ENCODE results near the gene NOVA2.
A peak's percentile ranks its signal among the peaks of the same experiment; 100 is the strongest.

Gene NOVA2, protein sequence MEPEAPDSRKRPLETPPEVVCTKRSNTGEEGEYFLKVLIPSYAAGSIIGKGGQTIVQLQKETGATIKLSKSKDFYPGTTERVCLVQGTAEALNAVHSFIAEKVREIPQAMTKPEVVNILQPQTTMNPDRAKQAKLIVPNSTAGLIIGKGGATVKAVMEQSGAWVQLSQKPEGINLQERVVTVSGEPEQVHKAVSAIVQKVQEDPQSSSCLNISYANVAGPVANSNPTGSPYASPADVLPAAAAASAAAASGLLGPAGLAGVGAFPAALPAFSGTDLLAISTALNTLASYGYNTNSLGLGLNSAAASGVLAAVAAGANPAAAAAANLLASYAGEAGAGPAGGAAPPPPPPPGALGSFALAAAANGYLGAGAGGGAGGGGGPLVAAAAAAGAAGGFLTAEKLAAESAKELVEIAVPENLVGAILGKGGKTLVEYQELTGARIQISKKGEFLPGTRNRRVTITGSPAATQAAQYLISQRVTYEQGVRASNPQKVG

DNA sequence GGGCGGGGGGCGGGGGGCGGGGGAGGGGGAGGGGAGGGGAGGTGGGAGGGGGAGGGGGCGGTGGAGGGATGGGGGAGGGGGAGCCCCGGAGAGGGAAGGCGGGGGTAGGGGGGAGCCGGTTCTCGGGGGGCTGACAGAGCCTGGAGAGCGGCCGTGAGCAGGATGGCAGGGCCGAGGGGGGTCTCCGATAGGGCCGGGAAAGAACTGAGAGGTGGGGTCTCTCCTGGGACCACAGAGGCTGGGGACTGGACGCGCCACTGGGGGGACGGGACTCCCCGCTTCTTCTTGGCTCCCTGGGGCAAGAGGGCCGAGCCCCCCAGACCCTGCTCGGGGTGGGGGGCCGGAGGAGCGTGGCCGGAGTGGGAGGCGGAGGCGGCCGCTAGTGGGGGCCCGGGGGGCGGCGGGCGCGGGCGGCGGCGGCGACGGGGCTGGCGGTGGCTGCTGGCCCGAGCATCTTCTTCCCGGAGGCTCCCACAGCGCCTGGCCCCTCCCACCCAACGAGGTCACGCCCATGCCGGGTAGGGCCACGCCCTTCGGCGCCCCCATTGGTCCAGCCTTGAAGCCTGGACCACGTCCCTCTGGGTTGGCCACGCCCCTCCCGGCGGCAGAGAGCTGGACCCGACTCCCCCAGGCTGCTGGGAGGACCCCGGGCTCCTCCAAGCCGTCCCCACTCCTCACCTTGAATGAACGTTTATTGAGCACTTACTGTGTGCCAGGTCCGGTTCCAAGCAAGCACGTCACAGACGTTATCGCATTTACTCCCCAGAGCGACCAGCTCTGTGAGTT, at the start of gene NOVA2:
Gene NOVA2 (minus strand): TSS at position 313 of the 786 bp plus-strand sequence. CDS start 514 bp downstream, outside the sequence.
- no peak for DNase-seq (ENCODE audit: low read depth)

DNA sequence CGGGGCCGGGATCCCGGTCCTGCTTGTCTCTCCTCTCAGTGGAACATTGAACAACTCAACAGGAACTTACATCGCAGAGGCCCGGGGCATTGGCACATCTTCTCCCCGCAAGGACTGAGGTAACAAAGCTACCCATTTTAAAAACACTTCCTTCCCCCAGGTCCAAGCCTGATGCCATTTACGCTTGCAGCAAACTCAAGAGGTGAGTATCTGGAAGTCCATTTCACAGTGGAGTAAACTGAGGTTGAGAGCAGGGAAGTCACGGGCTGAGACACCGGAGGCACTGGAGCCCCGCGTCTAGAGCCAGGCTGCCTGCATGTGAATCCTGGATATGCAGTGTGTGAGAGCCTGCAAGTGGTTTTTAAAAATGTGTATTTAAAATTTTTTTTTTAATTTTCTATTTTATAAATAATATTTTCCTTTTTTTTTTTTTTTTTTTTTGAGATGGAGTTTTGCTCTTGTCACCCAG, 49.7 kb upstream of the NOVA2 start:
- DNase-seq (ENCODE audit: low read depth), result no peak

DNA sequence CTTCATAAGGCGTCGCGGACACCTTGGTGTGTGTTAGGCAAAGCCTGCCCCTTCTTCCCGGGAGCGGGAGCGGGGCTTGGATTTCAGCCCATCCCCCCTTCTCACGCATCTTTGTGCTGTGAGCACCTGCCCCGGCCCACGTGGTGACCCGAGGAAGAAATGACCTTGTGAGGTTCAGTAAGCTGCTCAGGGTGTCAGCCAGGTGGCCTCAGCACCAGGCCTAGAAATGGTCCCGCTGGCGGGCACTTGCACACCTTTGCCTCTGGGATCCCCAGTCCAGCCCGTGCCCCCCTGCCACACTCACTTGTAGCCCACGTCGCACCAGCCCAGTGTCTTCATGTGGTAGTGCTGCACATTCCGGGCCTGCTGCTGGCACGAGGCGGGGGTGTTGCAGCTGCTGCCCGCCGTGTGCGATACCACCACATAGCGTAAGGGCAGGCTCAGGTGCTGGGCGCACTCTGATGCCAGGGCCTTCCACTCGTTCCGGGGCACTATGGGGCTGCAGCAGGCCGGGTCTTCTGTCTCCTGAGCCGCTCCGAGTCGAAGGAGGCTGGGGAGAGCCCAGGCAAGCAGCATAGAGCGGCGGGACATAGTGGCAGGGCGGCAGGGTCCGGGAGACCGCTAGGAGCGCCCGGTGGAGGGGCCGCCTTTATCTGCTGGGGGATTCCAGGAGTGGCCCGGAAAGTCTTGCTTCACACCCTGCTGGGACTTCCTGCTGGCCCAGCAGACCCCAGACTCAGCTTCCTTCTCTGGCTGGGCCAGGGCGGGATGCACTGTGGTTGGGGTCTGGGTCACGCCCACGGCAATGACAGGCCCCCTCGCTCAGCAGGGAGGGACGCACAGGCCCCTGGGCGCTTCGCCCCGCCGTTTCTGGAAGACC, 49.0 kb upstream of the NOVA2 start, which contains the start of gene PGLYRP1:
Gene PGLYRP1 (minus strand): TSS at position 623 of the 880 bp plus-strand sequence. CDS start 32 bp downstream, at position 591.
- DNase-seq (ENCODE audit: low read depth), result no peak

DNA sequence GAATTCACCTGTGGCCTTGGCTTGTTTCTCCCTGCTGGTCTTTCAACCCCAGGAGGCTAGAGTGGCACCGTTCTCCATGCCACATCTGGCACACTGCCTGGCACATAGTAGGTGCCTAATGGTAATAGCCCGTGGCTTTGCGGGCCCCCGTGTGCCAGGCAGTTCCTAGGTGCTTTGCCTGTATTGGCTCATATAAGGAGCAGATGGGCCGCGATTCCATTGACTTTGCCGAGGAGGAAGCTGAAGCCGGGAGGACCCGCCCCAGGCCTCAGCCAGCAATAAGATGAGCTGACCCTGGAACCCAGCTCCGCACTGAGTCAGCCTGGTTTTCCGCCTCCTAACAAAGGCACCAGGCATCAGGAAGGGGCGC, 48.4 kb upstream of the NOVA2 start:
- no peak for DNase-seq (ENCODE audit: low read depth)

DNA sequence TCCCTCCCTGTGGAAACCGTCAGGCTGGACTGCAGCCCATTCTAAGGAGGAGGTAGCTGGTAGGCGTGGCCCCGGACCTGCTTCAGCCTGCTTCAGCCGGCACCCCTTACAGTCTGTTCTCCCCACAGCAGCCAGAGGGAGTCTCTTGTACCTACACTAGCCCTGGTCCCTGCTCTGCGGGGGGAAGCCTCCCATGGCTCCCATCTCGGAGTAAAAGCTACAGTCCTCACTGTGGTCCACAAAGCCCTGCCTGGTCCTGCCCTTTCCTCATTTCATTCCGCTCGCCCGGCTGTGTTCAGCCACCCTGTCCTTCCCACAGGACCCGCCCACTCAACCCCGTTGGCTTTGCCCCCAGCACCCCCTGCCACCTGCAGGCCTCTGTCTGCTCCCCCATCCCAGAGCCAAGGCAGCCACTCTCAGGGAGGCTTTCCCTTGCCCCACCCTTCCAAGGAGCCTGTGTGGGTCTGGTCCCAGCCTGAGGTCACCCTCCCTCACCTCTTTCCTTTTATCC, 47.9 kb upstream of the NOVA2 start:
- no peak for DNase-seq (ENCODE audit: low read depth)

DNA sequence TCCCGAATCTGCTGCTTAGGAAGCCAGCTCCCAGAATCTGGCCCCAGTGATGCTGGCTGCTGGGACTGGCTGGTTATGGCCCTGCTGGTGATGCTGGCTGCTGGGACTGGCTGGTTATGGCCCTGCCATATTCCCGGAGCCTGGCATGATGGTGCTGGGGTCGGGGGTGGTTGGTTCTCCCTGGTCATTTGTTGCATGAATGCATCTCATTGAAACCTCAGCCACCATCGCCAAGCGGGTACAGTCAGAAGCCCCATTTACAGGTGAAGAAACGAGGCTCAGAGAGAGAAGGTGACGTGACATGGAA, 47.1 kb upstream of the NOVA2 start:
- DNase-seq (ENCODE audit: low read depth), result no peak

DNA sequence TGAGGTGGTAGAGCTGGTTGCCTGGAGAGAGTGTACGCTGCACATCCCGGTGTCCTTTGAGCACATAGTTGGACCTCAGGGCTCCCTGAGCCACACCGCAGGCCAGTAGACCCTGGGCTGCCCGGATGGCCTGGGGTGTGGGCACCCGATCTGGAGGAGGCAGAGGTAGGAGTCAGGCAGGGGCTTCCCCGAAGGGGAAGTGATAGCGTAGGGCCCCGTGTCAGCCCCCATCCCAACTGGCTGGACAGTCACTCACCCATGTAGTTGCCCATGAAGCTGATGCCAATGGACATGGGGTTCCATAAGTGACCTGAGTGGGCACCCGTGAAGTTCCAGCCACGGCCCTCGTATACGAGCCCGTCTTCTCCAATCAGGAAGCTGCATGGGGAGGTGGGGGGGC, 45.6 kb upstream of the NOVA2 start:
- DNase-seq (ENCODE audit: low read depth), result no peak

DNA sequence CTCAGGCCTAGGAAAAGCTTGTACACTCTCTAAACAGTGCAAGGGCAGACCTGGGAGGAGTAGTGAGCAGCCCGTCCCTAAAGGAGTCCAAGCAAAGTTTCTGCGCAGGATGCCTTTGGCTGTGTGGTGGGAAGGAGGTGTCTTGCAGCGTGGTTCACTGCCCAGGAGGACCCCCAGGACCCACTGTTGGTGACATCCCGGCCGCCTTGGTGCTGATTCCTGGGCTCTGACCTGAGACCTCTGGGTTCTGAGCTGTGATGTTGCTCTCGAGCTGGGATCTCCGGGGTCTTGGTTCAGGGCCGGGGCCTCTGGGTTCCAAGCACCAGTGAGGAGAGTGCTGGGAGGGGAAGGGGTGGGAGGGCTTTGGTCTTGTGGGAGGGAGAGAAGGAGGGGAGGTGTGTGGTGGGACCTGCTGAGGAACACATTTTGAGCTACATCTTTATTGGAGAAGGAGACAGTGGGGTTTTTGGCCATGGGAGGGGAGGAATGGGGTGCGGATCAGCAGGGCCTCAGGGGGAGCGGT, 45.1 kb upstream of the NOVA2 start:
- DNase-seq (ENCODE audit: low read depth), result no peak

DNA sequence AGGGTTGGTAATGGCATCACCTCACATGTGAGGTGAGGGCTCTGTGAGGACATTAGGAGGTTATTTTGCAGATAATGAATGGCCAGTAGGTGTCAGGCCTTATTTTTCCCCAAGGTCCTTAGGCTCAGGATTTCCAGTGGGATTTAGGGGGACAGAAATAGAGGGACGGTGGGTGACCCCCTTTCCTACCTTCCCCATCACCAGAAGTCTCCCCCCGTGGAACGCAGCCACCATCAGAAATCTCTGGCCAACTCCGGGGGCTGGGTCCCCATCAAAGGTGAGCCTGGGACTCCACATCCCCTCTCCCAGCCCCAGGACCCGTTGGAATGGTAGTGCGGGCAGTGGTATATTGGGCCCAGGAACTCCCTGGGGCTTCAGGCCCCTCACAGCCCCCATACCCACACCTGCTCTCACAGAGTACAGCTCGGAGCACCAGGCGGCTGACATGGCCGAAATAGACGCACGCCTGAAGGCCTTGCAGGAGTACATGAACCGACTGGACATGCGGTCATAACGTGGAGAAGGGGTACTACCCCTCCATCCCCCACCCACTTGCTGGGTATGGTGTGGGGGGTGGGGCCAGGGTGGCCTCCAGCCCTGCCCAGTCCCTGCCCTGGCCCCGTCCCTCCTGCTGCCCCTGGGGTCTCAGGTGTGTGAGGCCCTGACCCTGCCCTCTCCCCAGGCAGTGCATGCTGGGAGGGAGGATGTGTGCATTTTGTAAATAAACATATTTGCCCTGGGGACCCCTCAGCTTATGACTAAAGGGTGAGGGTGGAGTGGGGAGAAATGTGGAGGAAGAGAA, 44.4 kb upstream of the NOVA2 start:
- DNase-seq (ENCODE audit: low read depth), result no peak

DNA sequence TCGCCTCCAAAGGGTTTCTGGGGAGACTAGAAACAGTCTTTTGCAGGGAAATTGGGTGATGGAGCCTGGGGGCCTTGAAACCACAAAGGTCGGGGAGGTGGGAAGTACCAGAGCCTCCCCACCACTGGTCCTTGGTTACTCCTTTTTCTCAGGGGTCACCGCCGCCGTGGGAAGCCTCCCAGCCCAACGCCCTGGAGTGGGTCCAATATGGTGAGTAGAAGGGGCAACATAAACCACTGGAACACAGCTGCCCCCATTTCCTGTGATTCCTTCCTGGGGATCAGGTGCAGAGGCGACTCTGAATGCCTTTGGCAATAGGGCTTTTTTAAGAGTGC, 43.4 kb upstream of the NOVA2 start:
- no peak for DNase-seq (ENCODE audit: low read depth)

DNA sequence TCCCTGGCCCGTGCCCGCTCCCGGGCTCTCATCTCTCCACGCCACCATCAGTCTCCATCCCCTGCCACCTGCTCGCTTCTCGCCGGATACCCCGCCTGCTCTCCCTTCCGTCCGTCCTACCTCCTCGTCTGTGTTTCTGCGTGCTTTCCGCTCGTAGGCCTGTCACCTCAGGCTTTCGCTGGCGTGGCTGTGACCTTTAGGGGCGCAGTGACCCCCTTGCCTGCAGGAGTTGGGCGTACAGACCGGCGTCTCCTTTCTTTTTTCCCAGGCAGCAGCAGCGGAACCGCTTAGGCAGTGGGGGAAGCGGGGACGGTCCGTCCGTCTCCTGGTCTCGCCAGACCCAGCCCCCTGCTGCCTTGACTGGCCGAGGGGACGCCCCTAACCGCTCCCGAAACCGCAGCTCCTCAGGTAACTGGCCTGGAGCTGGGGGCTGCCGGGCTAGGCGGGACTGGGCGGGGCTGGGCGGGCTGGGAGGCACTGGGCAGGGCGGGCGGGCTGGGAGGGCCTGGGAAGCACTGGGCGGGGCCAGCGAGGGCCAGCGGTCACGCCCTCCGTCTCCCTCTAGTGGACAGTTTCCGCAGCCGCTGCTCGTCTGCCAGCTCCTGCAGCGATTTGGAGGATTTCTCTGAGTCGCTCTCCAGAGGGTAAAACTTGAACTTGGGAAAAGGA, 42.9 kb upstream of the NOVA2 start:
- peak; percentile 76 for DNase-seq (ENCODE audit: low read depth)

DNA sequence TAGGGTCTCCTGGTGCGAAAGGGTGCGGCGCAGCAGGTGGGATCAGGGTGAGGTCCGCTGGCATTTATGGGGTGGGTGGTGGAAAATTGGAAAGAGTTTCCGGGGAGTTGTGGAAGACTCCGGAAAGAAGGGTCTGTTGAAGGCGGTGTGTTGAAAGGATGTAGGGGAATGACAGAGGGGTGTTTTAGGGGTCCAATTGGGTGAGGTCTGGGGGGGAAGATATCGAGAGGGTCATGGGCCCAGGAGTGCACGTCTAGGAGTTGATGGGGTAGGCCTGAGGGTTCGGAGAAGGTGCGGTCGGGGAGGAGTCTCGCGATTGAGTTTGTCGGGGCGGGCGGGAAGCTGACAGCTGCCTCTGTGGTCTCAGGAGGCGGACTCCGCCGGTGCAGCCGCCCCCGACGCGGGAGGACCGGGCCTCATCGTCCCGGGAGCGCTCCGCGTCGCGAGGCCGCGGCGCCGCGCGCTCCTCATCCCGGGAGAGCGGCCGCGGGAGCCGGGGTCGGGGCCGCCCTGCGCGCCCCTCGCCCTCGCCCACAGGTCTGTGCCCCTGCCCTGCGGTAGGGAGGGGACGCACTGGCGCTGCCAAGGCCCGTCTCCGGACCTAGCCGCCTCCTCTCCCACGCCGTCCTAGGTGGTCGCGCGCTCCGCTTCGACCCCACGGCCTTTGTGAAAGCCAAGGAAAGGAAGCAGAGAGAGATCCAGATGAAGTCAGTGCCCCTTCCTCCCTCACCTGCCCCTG, 42.2 kb upstream of the NOVA2 start:
- peak; percentile 24 for DNase-seq (ENCODE audit: low read depth)

DNA sequence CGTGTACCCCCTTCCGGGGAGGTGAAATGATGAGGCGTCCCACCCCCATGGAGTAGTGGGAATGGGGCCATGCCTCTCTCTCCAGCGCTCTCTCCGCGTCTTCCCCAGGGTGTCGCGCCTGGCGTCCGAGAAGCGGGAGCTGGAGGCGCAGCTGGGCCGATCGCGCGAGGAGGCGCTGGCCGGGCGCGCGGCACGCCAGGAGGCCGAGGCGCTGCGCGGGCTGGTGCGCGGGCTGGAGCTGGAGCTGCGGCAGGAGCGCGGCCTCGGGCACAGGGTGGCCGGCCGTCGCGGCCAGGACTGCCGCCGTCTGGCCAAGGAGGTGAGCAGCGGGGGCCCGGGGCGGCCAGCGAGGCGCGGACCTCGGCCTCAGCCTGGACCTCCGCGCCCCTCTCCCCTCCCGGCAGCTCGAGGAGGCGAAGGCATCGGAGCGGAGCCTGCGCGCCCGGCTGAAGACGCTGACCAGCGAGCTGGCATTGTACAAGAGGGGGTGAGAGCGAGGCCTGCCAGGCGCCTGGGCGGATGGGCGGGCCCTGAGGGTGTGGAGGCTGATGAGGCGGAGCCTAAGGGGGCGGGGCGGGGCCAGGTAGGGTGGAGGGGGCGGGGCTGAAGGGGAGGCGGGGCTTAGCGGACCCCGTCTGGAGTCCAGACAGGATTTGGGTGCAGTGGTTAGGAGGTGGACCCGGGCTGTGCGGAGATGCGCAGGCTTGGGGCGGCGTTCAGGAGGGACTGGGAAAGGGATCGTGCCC, 41.4 kb upstream of the NOVA2 start:
- DNase-seq (ENCODE audit: low read depth), result peak; percentile 60

DNA sequence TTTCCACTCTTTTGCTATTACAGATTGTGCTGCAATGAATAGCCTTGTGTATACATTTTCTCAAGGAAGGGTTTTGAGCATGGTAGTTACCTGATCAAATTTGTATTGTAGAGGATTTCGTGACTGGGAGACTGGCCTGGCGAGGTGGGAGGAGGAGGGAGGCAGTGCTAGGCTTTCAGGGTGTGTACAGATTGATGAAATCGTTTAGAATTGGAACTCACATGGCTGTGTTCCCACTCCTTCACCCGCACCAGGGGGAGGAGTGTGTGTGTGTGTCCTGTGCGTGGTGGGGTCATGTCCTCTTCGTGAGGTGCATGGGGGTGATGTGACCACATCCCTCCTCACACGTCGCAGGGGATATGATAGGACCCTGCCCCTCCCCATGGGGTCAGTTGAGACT, 40.9 kb upstream of the NOVA2 start:
- DNase-seq (ENCODE audit: low read depth), result no peak

DNA sequence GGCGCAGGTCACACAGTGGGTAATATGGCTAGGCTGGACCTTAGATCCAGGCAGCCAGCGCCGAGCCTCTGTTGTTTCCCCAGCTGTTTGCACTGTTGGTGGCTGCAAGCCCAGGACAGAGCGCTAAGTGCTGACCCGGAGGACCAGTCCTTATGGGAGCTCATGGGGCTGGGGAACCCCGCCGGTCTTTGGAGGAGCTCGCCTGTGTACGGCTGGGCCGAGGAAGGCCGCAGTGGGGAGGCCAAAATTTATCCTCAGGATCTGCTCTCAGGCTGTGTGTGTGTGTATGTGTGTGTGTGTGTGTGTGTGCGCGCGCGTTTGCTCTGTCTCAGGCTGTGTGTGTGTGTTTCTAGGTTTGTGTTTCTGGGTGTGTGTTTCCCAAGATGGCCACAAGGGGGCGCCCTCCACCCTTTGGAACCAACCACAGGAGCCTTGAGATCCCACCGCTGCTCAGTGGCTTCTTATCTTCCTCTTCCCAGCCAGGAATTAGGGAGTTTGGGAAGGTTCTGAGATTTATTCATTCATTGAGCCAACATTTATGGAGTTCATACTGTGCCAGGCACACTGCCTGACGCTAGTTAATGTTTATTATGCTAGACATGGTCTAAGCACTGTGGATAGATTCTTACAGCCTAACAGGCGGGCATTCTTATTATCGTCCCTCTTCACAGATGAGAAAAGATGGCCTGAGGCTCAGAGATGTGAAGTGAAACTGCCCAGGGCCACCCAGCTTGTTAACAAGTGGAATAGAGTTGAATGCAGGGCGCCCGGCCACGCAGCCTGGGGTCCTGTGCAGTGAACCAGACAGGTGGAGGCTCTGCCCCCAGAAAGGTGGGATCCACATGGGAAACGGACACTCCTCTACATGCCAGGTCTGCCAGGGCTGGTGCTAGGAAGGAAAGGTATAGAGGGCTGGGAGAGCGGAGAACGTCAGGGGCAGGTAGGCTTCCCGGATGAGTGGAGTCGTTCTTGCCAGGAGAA, 36.2 kb upstream of the NOVA2 start:
- peak; percentile 65 for DNase-seq (ENCODE audit: low read depth)

DNA sequence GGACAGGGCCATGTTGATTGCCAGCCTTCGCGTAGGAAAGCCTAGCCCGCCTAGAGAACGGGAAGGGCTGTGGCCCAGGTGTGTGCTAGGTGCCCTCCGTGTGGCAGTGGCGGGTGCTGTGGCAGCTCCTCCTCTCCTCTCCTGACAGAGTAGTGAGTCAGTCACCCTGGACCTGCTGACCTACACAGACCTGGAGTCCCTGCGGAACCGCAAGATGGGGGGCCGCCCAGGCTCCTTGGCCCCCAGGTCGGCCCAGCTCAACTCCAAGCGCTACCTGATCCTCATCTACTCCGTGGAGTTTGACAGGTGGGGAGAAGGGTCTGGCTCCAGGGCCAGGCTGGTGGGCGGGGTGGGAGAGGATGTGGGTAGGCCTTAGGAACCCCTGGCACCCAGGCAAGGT, 32.7 kb upstream of the NOVA2 start:
- no peak for DNase-seq (ENCODE audit: low read depth)

DNA sequence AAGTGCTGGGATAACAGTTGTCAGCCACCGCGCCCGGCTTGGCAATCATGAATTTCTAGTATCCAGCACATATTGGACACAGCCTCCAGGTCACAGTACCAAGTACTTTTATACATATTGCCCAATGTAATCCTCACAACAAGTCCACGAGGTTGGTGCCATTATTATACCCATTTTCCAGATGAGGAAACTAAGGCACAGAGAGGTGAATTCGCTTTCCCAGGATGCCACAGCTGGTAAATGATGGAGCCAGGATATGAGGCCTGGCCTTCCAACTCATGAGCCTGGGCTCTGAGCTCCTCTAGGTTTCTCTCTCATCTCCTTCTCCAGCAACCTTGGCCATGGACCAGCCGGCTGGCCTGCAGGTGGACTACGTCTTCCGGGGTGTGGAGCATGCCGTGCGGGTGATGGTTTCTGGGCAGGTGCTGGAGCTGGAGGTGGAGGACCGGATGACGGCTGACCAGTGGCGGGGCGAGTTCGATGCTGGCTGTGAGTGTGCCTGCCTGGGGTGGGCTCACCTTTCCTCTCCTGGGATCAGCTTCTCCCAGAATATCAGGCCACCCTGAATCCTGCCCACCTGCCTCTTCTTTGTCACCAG, 29.1 kb upstream of the NOVA2 start:
- no peak for DNase-seq (ENCODE audit: low read depth)
